C4-2B (cell line): ENCODE measurements around the gene DENND4A.

Experiments used
- H3K27ac ChIP-seq: fragments of 450-650 bp; 2 replicates; pipeline ENCODE4 v1.5.1; 2017
- ZFX ChIP-seq: fragments of 450-650 bp; IDR thresholded peaks from 2 replicates; pipeline ENCODE4 v1.6.1; 2017
- TF ChIP-seq, protein P1 (sequence below): fragments of 450-650 bp; conservative IDR thresholded peaks from 2 replicates; pipeline ENCODE4 v1.5.1; 2017; ENCODE audit warnings: mild to moderate bottlenecking

The DENND4A gene

DNA sequence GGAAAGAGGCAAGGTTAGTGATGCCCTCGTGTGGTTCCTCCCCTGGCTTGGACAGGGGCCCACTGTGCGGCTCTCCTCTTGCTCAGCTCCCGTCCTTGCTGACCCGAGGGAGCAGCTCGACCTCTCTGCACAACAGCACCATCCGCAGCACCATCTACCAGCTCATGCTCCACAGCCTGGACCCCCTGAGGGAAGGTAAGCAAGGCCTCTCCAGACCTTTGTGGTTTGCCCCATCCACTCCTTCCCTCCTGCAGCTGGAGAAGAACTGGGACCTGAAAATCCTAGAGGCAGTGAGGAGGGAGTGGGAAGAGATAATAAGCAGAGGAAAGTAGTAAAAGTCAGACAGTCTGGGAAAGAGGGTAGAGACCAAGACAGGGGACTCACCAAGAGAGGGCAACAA lies 152.6 kb downstream of the DENND4A start:
- no peak overlapping the region for H3K27ac ChIP-seq
- TF ChIP-seq, protein P1, sequence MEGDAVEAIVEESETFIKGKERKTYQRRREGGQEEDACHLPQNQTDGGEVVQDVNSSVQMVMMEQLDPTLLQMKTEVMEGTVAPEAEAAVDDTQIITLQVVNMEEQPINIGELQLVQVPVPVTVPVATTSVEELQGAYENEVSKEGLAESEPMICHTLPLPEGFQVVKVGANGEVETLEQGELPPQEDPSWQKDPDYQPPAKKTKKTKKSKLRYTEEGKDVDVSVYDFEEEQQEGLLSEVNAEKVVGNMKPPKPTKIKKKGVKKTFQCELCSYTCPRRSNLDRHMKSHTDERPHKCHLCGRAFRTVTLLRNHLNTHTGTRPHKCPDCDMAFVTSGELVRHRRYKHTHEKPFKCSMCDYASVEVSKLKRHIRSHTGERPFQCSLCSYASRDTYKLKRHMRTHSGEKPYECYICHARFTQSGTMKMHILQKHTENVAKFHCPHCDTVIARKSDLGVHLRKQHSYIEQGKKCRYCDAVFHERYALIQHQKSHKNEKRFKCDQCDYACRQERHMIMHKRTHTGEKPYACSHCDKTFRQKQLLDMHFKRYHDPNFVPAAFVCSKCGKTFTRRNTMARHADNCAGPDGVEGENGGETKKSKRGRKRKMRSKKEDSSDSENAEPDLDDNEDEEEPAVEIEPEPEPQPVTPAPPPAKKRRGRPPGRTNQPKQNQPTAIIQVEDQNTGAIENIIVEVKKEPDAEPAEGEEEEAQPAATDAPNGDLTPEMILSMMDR = no peak
- TF ChIP-seq ZFX = no peak

DNA sequence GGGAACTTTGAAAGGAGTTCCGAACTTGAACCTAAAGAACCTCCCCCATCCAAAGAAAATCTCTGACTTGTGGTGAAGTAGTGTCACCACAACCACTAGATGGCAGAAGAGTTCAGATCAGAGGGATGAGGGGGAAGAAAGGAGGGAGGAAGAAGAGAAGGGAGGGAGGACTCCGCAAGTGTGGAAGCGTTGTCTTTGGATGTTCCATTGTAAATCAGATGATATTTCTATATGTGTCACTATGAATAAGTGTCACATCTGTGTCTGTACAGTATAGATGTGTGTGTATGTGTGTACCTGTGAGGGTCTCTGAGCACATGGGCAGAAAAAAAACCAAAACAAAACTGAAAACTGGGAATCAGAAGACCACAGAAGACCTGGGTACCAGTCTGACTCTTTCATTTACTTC lies 153.4 kb downstream of the DENND4A start:
- TF ChIP-seq, protein P1 = peak; percentile 90
- no peak for TF ChIP-seq ZFX
- no peak overlapping the region for H3K27ac ChIP-seq

DNA sequence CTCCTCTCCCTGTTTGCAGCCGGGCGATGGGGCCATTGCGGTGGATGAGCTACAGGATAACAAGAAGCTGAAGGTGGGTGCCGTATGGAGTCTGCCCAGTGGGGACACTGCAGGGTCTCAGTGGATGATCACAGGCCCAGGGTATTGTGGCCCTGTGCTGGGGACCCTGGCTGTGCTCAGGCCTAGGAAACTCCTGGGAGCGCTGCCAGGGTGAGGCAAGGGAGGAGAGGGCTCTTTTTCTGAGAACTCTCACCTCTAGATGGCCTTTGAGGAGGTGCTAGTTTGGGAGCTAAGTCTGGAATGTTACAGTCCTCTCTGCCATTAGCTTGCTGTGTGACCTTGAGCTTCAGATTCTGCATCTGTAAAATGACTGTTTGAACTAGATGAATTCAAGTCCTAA lies 154.0 kb downstream of the DENND4A start:
- TF ChIP-seq, protein P1 = no peak
- TF ChIP-seq ZFX = no peak
- no peak overlapping the region for H3K27ac ChIP-seq

DNA sequence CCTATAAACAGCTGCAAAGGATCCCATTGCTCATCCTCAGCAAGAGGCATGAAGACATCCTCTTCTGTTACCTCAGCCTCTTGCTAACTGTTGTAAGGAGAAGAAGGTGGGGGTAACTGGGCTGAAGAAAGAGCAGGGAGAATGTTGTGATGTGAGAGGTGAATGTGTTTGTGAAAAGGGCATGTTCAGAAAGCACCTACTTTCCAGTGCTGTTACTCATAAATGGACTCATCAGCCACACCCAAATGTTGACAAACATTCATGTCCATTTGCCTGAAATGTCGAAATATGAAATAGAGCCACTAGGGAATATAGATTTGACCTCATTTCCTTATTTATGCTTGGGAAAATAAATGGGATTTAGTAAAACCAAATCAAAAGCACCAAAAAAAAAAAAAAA lies 157.7 kb downstream of the DENND4A start:
- H3K27ac ChIP-seq = no peak overlapping the region
- no peak for TF ChIP-seq ZFX
- TF ChIP-seq, protein P1 = no peak

DNA sequence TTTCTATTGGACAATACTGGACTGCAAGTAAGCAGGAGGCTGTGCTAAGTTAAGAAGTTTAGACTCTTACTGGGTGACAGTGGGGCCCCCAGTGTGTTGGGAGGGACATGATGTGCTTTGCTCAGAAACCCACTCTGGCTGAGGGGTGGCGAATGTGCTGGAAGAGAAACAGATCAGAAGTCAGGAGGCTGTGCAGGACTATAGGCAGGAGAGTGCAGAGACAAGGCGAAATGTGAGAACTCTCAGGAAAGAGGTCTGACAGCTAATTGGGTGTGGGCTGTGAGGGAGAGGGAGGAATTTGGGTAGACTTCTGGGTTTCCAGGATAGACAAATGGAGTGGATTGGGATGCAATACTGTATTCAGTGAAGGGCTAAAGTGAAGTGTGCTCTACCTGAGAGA lies 158.3 kb downstream of the DENND4A start:
- H3K27ac ChIP-seq = no peak overlapping the region
- TF ChIP-seq, protein P1 = no peak

DNA sequence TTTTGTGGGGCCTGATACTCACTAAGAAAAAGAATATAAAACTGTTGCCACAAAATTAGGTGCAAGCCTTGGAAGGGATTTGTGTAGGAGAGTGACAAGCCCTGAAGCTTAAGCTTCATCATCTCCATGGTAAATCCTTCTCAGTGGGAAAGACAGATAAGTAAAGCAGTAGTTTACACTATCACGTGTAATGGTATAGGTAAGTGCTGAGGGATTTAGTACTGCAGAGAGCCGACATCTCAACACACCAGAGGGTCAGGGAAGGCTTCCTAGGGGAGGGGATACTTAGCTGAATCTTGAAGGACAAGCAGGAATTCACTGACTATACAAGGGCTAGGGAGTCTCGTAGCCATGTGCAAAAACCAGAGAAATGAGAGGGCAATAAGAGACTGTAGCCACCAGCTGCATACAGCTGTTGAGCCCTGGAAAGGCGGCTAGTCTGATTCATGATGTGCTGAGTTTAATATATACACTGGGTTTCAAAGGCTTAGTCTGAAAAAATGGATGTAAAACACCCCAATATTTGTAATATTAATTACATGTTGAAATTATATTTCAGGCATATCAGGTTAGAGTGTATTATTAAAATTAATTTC lies 159.2 kb downstream of the DENND4A start:
- H3K27ac ChIP-seq = no peak overlapping the region
- TF ChIP-seq ZFX = no peak
- TF ChIP-seq, protein P1 = no peak

DNA sequence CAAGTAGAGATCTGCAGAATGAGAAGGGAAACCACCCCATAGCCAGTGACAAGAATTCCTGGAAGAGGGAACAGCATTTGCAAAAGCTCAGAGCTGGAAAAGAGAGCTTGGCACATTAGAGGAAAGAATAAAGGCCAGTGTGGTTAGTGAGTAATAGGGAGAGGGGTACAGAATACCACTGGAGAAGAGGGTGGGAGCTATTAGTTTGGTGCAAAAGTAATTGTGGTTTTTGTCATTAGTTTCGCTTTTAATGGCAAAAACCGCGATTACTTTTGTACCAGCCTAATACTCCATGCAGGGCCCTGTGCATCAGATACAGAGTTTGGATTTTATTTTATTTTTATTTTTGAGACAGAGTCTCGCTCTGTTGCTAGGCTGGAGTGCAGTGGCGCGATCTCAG lies 160.6 kb downstream of the DENND4A start:
- TF ChIP-seq, protein P1 = no peak
- TF ChIP-seq ZFX = no peak
- H3K27ac ChIP-seq = no peak overlapping the region
